Thyroid gland (tissue), 4 donors: ENCODE results near the gene PPM1H.

Source experiments
- CTCF ChIP-seq, 6 experiments: fragments of 200-600 bp in 3 of 6; fragments of 450-650 bp in 3 of 6; sonication (generic) in 3 of 6; IDR thresholded peaks; one replicate each; pipeline ENCODE4 v1.5.1; 2016 to 2019; ENCODE audit warnings: antibody characterized with exemption in 6 of 6, mild to moderate bottlenecking in 2 of 6, inconsistent platforms in 1 of 6, moderate library complexity in 1 of 6
- POLR2A ChIP-seq, 2 donors: fragments of 450-650 bp; IDR thresholded peaks; one replicate each; pipeline ENCODE4 v1.6.1; 2017; ENCODE audit warnings: antibody characterized with exemption in 2 of 2, mild to moderate bottlenecking in 2 of 2, moderate library complexity in 1 of 2

DNA sequence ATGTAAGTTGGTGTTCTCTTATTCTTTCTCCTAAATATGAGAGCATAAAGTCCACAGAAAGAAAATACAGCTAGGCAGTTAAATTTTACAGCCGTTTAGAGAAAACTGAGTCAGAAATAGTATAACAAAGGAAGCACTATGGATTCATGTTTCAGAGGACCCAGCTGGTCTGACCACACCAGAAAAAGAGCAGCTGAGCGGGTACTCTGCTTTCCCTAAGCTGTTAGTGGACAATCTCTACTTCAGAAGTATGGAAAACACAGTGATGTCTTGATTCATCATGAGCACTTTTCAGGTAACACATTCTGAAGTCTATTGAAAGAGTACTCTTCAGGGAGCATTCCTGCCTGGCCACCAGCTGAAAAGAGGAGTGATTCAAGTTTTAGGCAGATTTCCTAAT lies 12.4 kb downstream of the PPM1H start:
- TF ChIP-seq CTCF (IDR thresholded peaks at IDR 0.05) (no peak), POLR2A (IDR thresholded peaks at IDR 0.05) (no peak)
